K562 (cell line): ENCODE data around the gene GRIA3. TPM values are rescaled to one million over a fixed set of nuclear protein-coding genes. Genes with fewer than 3 reads are reported as not detected.

Source experiments
- DPF2 ChIP-seq: fragments of 450-650 bp; IDR thresholded peaks from 2 replicates; pipeline ENCODE4 v1.6.1; 2016
- HIVEP1 ChIP-seq: fragments of 250-450 bp; sonication (Bioruptor Pico); IDR thresholded peaks from 2 replicates; pipeline ENCODE4 v1.4.0; 2020; ENCODE audit warnings: mild to moderate bottlenecking
- PHF8 ChIP-seq: fragments of 200-600 bp; sonication (generic); IDR thresholded peaks from 2 replicates; pipeline ENCODE4 v1.6.1; 2012; ENCODE audit warnings: mixed run types, mild to moderate bottlenecking, inconsistent platforms, low read length, moderate library complexity, borderline replicate concordance
- SMARCE1 ChIP-seq: fragments of 450-650 bp; IDR thresholded peaks from 2 replicates; pipeline ENCODE4 v1.7.1; 2016; ENCODE audit warnings: mild to moderate bottlenecking
- XRCC3 ChIP-seq: fragments of 450-650 bp; IDR thresholded peaks from 2 replicates; pipeline ENCODE4 v1.6.1; 2017; ENCODE audit warnings: mild to moderate bottlenecking, moderate library complexity
- XRCC4 ChIP-seq: IDR thresholded peaks from one replicate; pipeline ENCODE4 v1.6.1; 2011; ENCODE audit not compliant: insufficient read depth, insufficient read length; ENCODE audit errors: extremely low read depth
- ZNF263 ChIP-seq: sonication (generic); formaldehyde crosslinking; IDR thresholded peaks from 2 replicates; pipeline ENCODE4 v1.8.0; 2022; ENCODE audit warnings: mild to moderate bottlenecking, missing genetic modification reagents, borderline replicate concordance
- polyA plus RNA-seq, 8 experiments: library from polyadenylated mRNA; depleted of rRNA in 4 of 8; stranded (reverse) in 5 of 8; unstranded in 3 of 8; fragments of >200 nt; fragmentation: Nextera tagmentation in 2 of 8; fragmentation: Illumina TruSeq in 1 of 8; extraction: Ambion mirVana in 2 of 8; extraction: Trizol in 1 of 8; gene quantifications; 2 replicates each; pipeline versions ENCODE4 v1.2.1 to v1.2.3, GENCODE V29; 2011 to 2014; ENCODE audit warnings: inconsistent platforms in 1 of 8, missing spikeins in 1 of 8
- total RNA-seq, 7 experiments: library from RNA; depleted of rRNA in 6 of 7; stranded (reverse); fragments of >200 nt in 6 of 7; fragmentation: Illumina TruSeq in 2 of 7; extraction: Trizol in 2 of 7; gene quantifications; 2 replicates each; pipeline versions ENCODE4 v1.2.1 to v1.2.3, GENCODE V29; 2011 to 2021; ENCODE audit warnings: low replicate concordance in 1 of 7
- TF ChIP-seq, protein P1 (sequence below): sonication (generic); formaldehyde crosslinking; IDR thresholded peaks from 2 replicates; pipeline ENCODE4 v1.8.0; 2022; ENCODE audit warnings: missing genetic modification reagents, mild to moderate bottlenecking, borderline replicate concordance
- TF ChIP-seq, protein P2 (sequence below): IDR thresholded peaks from 2 replicates; pipeline ENCODE4 v1.6.1; 2016; ENCODE audit warnings: missing genetic modification characterization, missing compliant biosample characterization
- TF ChIP-seq, protein P3 (sequence below): fragments of 250-450 bp; sonication (Bioruptor Pico); IDR thresholded peaks from 2 replicates; pipeline ENCODE4 v1.5.0; 2021; ENCODE audit warnings: mild to moderate bottlenecking, moderate library complexity
- TF ChIP-seq, protein P4 (sequence below): fragments of 250-450 bp; sonication (Bioruptor Pico); IDR thresholded peaks from 2 replicates; pipeline ENCODE4 v1.5.0; 2020; ENCODE audit warnings: mild to moderate bottlenecking
- TF ChIP-seq, protein P5 (sequence below): fragments of 450-650 bp; IDR thresholded peaks from 2 replicates; pipeline ENCODE4 v1.6.1; 2016; ENCODE audit warnings: borderline replicate concordance
- TF ChIP-seq, protein P6 (sequence below): fragments of 450-650 bp; IDR thresholded peaks from 2 replicates; pipeline ENCODE4 v1.6.1; 2017; ENCODE audit warnings: antibody characterized with exemption, mild to moderate bottlenecking

The GRIA3 gene
- total and polyA plus RNA-seq, 9 of the 15 experiments (the other 6 are each of a cell fraction or from before 2014, with no cell fraction given) = 0.10 TPM; not detected in 8

DNA sequence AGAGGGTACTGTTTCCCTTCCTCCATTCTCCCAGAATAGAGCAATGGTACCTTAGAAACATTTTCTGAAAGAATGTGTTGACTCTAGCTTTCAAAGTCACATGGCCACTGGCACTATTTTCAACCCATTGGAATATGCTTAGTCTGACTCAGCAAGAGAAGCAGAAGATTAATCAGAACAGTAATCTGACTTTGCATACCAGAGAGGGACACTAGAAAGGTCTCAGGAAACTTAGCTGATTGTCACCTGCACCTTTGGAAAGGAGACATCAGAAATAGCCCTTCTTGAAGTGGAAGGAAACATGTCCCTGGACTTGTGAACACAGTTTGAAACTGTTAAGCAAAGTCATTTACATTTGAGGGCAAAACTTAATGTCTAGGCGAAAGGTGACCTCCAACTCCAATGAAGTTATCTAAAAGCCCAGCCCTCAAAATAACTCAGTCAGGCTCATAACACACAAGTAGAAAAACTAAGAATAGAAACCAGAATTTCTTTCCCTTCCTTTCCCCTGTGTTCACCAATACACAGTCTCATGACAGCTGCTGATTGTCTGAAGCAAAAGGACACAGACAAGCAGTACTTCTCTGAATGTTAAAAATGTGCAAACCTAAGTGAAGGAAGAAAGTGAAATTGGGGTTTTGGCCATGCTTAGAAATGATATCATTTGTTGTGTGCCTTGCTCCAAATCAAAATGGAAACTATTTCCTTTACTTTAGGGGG, 270.8 kb downstream of the GRIA3 start (continued):
- TF ChIP-seq, protein P1, sequence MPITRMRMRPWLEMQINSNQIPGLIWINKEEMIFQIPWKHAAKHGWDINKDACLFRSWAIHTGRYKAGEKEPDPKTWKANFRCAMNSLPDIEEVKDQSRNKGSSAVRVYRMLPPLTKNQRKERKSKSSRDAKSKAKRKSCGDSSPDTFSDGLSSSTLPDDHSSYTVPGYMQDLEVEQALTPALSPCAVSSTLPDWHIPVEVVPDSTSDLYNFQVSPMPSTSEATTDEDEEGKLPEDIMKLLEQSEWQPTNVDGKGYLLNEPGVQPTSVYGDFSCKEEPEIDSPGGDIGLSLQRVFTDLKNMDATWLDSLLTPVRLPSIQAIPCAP (CRISPR knock-in tag) = no peak
- TF ChIP-seq, protein P2, sequence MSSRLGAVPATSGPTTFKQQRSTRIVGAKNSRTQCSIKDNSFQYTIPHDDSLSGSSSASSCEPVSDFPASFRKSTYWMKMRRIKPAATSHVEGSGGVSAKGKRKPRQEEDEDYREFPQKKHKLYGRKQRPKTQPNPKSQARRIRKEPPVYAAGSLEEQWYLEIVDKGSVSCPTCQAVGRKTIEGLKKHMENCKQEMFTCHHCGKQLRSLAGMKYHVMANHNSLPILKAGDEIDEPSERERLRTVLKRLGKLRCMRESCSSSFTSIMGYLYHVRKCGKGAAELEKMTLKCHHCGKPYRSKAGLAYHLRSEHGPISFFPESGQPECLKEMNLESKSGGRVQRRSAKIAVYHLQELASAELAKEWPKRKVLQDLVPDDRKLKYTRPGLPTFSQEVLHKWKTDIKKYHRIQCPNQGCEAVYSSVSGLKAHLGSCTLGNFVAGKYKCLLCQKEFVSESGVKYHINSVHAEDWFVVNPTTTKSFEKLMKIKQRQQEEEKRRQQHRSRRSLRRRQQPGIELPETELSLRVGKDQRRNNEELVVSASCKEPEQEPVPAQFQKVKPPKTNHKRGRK (tag) = no peak
- TF ChIP-seq SMARCE1 = no peak
- no peak for TF ChIP-seq PHF8
- TF ChIP-seq, protein P3, sequence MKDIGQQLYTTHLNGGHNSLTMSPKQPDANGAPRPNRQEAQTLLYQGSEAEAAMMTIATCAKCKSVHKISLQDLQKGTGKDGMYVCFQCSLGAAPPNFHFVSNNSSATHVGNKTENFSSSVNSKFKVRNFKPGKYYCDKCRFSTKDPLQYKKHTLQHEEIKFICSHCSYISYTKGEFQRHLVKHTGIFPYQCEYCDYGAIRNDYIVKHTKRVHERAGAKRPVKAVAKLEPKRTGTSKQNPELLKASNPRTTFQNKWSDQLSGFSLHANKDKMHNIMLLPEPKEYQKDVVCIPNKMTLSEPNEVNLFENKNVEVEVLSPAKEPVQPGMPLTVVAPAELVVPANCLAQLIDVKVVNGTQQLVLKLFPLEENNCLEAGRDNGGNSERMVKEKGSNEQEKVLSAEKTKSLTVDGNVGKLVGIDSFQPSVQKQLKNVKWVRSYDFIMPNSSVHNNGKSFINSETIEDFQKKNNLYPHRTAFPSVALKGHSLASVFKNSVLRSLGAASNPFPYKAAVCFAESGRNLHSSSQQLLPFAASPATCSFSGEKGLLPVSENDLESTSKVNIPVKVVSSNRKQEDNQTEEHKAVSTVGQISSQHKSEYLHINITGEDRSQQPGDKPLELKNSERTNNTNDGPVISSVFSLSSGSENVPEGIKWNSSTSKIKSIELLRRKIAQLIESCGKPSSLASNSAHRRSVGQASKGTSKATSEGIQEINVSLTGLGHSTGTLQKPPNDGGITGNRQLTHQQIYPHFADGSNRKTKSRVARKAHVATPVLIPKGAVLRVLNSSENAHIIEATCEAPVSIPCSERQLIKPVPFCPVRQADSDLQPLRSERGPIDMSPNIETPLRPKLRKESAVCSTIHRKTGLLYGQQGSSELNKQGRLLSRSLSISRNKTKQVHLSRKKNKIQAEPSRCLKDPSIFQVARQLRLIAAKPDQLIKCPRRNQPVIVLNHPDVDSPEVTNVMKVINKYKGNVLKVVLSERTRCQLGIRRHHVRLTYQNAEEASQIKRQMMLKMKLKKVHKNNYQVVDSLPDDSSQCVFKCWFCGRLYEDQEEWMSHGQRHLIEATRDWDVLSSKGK (CRISPR knock-in tag) = no peak
- TF ChIP-seq HIVEP1 (CRISPR knock-in tag) = no peak
- TF ChIP-seq, protein P4, sequence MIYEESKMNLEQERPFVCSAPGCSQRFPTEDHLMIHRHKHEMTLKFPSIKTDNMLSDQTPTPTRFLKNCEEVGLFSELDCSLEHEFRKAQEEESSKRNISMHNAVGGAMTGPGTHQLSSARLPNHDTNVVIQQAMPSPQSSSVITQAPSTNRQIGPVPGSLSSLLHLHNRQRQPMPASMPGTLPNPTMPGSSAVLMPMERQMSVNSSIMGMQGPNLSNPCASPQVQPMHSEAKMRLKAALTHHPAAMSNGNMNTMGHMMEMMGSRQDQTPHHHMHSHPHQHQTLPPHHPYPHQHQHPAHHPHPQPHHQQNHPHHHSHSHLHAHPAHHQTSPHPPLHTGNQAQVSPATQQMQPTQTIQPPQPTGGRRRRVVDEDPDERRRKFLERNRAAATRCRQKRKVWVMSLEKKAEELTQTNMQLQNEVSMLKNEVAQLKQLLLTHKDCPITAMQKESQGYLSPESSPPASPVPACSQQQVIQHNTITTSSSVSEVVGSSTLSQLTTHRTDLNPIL (CRISPR knock-in tag) = no peak
- no peak for TF ChIP-seq ZNF263 (CRISPR knock-in tag)
- TF ChIP-seq, protein P5, sequence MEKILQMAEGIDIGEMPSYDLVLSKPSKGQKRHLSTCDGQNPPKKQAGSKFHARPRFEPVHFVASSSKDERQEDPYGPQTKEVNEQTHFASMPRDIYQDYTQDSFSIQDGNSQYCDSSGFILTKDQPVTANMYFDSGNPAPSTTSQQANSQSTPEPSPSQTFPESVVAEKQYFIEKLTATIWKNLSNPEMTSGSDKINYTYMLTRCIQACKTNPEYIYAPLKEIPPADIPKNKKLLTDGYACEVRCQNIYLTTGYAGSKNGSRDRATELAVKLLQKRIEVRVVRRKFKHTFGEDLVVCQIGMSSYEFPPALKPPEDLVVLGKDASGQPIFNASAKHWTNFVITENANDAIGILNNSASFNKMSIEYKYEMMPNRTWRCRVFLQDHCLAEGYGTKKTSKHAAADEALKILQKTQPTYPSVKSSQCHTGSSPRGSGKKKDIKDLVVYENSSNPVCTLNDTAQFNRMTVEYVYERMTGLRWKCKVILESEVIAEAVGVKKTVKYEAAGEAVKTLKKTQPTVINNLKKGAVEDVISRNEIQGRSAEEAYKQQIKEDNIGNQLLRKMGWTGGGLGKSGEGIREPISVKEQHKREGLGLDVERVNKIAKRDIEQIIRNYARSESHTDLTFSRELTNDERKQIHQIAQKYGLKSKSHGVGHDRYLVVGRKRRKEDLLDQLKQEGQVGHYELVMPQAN = no peak
- peak; percentile 25; the same call in 1 of the 2 replicates for TF ChIP-seq DPF2
- TF ChIP-seq XRCC4 = no peak
- TF ChIP-seq, protein P6, sequence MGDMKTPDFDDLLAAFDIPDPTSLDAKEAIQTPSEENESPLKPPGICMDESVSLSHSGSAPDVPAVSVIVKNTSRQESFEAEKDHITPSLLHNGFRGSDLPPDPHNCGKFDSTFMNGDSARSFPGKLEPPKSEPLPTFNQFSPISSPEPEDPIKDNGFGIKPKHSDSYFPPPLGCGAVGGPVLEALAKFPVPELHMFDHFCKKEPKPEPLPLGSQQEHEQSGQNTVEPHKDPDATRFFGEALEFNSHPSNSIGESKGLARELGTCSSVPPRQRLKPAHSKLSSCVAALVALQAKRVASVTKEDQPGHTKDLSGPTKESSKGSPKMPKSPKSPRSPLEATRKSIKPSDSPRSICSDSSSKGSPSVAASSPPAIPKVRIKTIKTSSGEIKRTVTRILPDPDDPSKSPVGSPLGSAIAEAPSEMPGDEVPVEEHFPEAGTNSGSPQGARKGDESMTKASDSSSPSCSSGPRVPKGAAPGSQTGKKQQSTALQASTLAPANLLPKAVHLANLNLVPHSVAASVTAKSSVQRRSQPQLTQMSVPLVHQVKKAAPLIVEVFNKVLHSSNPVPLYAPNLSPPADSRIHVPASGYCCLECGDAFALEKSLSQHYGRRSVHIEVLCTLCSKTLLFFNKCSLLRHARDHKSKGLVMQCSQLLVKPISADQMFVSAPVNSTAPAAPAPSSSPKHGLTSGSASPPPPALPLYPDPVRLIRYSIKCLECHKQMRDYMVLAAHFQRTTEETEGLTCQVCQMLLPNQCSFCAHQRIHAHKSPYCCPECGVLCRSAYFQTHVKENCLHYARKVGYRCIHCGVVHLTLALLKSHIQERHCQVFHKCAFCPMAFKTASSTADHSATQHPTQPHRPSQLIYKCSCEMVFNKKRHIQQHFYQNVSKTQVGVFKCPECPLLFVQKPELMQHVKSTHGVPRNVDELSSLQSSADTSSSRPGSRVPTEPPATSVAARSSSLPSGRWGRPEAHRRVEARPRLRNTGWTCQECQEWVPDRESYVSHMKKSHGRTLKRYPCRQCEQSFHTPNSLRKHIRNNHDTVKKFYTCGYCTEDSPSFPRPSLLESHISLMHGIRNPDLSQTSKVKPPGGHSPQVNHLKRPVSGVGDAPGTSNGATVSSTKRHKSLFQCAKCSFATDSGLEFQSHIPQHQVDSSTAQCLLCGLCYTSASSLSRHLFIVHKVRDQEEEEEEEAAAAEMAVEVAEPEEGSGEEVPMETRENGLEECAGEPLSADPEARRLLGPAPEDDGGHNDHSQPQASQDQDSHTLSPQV = no peak
- TF ChIP-seq XRCC3 = no peak
